CD4-positive, alpha-beta T cell treated with Interleukin-17A for 1 hour (primary cell): Measurements from ENCODE around the gene RAB3GAP1.
"Not testable (repeated sequence)": the region's sequence is repeated elsewhere in the genome, so short reads cannot be mapped to it uniquely, and the experiment has no call there.

Experiments used
- DNase-seq: peaks from one replicate; pipeline ENCODE4 v3.0.0-alpha.2; 2020

RAB3GAP1 gene

DNA sequence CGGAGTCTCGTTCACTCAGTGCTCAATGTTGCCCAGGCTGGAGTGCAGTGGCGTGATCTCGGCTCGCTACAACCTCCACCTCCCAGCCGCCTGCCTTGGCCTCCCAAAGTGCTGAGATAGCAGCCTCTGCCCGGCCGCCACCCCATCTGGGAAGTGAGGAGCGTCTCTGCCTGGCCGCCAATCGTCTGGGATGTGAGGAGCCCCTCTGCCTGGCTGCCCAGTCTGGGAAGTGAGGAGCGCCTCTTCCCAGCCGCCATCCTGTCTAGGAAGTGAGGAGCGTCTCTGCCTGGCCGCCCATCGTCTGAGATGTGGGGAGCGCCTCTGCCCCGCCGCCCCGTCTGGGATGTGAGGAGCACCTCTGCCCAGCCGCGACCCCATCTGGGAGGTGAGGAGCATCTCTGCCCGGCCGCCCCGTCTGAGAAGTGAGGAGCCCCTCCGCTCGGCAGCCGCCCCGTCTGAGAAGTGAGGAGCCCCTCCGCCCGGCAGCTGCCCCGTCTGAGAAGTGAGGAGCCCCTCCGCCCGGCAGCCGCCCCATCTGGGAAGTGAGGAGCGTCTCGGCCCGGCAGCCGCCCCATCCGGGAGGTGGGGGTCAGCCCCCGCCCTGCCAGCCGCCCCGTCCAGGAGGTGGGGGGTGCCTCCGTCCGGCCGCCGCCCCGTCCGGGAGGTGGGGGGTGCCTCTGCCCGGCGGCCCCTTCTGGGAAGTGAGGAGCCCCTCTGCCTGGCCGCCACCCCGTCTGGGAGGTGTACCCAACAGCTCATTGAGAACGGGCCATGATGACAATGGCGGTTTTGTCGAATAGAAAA, 53.6 kb downstream of the RAB3GAP1 start:
- DNase-seq: not testable (repeated sequence)

GRCh38 chr2:135113322-135113721, 61.2 kb downstream of the RAB3GAP1 start:
- no peak for DNase-seq

GRCh38 chr2:135119582-135119981, 67.5 kb downstream of the RAB3GAP1 start:
- DNase-seq: no peak

DNA sequence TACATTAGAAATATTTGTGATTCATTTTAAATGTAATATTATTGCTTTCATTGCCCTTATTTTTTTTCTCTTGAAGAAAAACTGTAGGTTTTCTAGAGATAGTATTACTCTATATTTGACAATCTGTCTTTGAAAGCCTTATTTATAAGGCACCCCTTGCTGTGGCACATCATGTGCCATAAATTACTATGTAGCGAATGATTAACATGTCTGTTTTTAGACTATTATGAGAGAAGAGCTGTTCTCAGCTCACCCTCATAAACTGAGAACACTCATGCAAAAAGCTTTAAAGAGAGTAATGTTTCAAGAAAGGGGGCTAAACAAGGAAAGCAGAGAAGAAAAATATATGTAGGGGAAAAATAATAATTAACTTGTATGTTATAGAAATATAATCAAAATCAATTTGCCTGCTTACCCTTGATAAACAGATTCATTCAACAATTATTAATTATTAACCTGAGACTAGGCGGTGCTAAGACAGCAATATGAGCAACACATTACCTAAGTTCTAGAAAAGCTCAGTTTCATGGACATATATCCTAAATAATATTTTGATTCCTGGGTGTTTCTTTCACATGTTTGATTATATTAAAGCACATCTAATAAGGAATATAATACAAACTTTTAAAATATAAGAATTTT, 69.0 kb downstream of the RAB3GAP1 start:
- DNase-seq: no peak

DNA sequence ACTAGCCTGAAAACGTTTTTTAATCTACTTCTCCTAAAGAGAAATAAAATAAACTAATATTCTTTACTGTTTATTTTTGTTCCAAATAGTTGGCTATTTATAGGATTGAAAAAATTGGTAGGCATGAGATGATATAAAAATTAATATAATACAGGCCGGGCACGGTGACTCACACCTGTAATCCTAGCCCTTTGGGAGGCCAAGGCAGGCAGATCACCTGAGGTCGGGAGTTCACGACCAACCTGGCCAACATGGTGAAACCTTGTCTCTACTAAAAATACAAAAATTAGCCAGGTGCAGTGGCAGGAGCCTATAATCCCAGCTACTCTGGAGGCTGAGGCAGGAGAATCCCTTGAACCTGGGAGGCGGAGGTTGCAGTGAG, 69.6 kb downstream of the RAB3GAP1 start:
- DNase-seq: not testable (repeated sequence)

DNA sequence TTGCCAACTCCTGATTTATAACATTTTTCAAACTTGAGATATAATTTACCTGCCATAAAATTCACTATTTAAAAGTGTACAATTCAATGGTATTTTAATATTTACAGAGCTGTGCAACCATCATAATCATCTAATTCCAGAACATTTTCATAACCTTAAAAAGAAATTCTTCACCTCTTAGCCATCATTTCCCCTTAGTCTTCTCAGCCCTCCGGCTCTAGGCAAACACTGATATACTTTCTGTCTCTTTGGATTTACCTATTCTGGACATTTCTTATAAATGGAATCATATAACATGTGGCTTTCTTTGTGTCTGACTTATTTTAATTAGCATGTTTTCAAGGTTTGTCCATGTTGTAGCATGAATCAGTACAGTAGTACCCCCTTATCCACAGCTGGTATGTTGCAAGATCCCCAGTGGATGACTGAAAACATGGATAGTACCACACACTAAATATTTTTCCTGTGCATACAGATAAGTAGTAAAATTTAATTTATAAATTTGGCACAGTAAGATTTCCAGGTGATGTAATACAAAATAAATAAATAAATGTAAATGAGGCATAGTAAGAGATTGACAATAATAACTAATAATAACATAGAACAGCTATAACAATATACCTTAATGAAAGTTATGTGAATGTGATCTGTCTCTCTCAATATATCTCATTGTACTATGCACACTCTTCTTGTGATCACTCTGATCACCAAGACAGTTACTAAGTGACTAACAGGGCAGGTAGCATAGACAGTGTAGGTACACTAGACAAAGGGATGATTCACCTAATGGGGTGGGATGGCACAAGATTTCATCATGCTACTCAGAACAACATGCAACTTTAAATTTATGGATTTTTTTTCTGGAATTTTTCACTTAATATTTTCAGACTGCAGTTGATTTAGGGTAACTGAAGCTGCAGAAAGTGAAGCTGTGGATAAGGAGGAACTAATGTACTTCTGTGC, 73.1 kb downstream of the RAB3GAP1 start:
- no peak for DNase-seq

- no peak for DNase-seq
Measured at GRCh38 chr2:135125940-135126339, 73.8 kb downstream of the RAB3GAP1 start.

DNA sequence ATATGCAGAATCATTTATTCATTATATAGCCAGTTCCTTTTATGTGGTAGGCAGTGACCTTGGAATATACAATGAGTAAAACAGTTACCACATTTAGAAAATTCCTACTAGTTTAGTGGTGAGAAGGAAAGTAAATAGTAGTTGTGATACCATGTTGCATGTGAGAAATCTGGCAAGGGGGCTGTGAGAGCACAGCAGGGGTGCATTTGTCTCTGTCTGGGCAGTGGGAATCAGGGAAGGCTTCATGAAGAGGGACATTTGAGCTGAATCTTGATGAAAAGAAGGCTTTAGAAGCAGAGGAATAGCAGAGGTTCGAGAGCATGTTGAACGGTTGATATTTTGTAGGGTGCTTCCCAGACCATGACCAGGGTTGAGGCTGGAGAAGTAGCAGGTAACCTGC, 78.7 kb downstream of the RAB3GAP1 start:
- no peak for DNase-seq

DNA sequence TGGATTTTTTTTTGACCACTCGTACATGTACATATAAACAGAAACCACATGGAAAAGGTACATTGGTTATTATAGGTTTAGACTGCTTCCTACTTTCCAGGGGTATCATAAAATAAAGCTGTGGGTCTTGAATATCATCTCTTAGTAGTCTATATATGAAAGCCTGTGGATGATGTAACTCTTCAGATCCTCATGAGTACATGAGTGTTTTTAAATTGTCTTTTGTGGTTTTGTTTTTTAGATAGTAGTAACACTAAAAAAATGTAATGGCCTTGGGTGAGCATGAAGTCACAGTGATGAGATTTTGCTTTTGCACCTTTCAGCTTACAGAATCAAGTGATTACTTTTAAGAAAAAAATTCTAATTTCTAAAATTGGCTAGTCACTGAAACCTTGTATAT, 80.2 kb downstream of the RAB3GAP1 start:
- no peak for DNase-seq

DNA sequence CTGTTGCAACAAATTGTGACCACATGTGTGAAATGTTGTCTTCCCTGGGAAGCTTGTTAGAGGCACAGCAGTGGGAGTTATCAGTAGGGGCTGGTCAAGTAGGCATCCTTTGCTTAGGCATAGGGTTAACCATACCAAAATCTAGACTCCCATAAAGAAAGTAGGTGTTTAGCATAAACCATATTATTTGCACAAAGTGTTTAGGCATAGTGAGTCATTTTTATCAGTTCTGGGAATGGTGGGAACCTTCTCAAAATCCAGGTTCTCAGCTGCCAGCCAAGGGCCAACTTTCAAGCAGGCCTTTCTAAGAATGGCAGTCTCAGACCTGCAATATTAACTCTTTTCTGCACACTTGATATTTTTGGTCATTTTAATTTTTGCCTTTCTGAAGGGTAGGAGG, 88.5 kb downstream of the RAB3GAP1 start:
- no peak for DNase-seq

DNA sequence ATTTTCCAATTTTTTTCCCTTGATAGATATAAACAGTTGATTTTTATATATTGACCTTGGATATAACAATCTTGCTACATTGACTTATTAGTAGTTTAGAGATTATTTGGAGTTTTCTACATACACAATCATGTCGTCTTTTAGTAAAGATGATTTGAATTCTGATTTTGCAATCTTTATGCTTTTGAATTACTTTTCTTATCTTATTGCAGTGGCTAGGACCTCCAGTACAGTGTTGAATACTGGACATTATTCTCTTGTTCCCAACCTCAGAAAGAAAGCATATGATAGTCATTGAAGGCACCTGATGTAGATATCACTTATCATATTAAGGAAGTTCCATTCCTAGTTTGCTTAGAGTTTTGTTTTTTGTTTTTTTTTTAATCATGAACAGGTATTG, 90.2 kb downstream of the RAB3GAP1 start:
- DNase-seq: no peak

GRCh38 chr2:135144343-135144742, 92.3 kb downstream of the RAB3GAP1 start:
- DNase-seq: no peak

- DNase-seq: no peak
Measured at GRCh38 chr2:135149251-135149650, 97.2 kb downstream of the RAB3GAP1 start.

DNA sequence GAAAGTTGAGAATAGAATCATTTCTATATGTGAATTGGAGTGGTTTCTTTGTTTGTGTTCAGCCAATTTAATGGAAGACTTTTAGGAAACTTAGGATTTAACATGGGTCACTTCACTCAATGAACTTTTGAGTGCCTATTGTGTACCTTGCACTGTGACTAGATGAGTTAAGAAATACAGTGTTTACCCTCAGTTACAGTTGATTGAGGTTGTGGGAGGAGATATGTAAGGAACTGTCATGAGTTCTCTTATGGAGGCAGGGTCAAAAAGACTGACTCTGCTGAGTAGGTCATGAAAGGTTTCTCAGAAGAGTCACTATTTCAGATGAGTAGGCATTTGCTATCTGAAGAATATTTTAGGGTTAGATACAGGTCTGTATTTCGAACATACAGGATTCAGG, 98.6 kb downstream of the RAB3GAP1 start:
- DNase-seq: no peak

GRCh38 chr2:135151615-135152014, 99.5 kb downstream of the RAB3GAP1 start:
- DNase-seq: no peak

DNA sequence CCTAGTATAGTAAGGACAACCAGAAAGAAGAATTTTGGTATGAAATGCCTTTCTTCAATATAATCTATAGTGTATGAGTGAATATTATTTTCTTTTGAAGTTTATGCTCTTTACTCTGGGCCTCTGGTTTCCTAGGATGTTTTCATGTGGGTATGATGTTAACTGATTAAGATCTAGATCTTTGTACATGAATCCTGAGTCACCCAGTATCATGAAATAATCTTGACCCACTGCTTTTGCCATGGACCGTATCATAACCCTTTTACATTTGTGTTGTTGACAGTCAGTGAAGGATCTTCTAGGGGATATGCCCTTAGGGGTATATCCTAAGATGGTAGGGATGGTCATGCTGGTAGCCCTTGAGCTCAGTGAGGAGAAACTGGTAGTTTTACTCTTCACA, 100.3 kb downstream of the RAB3GAP1 start:
- DNase-seq: no peak

GRCh38 chr2:135154962-135155361, 102.9 kb downstream of the RAB3GAP1 start:
- no peak for DNase-seq

- DNase-seq: no peak
Measured at GRCh38 chr2:135157856-135158255, 105.8 kb downstream of the RAB3GAP1 start.

DNA sequence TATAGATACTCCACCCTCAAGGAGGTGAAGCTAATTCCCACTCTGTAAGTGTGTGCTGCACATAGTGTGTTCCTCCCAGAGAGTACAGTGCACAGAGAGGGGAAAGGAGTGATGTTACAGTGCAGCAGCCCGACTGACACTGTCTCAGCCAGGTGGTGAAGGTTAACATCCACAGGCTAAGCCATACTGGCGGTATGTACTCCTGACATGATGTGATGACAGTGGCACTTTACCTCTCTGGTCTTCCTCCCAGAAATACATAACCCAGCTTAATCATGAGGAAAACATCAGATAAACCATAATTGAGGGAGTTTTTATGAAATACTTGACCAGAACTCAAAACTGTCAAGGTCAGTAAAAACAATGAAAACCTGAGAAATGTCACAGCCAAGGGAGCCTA, 107.1 kb downstream of the RAB3GAP1 start:
- DNase-seq: no peak

DNA sequence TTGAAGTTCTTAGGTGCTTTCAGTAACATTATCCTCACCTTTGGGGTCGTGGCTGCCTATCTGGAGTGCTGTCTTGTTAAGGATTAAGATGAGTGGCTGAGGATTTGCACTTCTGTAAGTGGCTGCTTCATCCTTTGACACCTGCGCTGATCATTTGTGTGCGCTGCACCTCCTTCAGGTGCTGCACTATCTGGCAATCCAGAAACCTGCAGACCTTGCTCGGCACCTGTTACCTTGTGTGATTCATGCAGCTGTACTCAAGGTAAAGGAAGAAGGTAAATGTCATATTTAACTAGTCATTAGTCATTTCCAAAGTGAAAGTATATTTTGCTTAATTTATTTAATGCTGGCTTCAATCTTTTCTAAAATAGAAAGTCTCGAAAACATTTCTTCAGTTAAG, 110.3 kb downstream of the RAB3GAP1 start:
- no peak for DNase-seq

GRCh38 chr2:135162786-135163185, 110.7 kb downstream of the RAB3GAP1 start:
- DNase-seq: no peak

DNA sequence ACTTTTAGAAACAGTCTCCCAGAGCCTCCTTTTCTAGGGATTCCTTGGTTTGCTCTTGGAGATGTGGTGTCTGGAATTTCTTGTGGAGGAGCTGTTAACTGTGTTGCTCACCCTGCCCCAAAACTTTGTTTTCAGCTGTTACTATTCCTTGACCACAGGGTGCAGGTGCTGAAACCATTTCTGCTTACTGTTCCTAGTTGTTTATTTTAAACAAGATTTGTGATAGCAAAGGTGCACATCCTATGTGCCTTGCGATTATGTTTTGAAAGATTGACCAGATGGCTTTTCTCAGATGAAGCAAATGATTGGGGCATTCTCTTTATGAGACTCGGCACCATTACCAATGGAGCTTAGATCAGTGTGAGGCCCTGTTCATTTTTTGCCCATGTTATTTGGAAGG, 111.2 kb downstream of the RAB3GAP1 start:
- DNase-seq: no peak

DNA sequence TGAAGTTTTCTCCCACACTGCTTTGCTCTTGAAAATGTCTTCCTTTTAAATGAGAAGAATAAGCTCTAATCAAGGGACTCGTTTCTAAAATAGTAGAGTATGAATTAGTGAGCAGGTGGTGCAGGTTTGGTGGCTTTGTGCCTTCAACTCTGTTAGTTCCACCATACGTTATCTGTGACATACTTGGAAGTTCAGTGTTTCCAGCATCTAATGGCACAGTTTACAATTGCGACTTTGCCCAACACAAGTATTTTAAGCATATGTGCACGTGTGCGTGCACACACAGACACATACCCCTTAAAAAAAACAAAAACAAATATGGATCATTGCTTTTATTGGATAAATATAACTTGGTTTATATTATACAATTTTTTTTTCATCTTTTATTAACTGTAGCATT, 111.8 kb downstream of the RAB3GAP1 start:
- no peak for DNase-seq

DNA sequence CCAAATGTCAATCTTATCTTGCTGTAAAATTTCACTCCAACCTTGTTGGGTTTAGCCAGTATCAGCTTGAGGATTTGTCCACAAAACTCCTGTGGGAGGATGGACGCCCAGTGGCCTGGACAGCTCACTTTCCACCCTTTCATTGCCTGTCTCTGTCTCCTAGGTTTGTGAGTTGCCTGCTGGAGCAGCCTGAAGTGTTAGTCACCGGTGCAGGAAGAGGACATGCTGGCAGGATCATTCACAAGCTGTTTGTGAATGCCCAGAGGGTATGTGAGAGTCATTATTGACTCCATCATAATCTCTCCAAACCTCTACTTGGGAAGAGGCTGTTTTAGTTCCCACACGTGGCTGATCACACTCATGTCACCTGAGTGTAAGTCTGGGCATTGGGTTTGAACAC, 112.3 kb downstream of the RAB3GAP1 start:
- DNase-seq: no peak
